RPMI7951 (cell line): ENCODE results near the gene GABRB3. TPM values are rescaled to one million over a fixed set of nuclear protein-coding genes. Genes with fewer than 3 reads are reported as not detected.
"Not testable (repeated sequence)": the region's sequence is repeated elsewhere in the genome, so short reads cannot be mapped to it uniquely, and the experiment has no call there.

ENCODE experiments used
- DNase-seq: peaks from one replicate; pipeline ENCODE4 v3.0.0-alpha.2; 2012; ENCODE audit warnings: low read depth
- total RNA-seq: library from RNA; depleted of rRNA; stranded (reverse); fragments of >200 nt; shearing (Covaris generic); gene quantifications from 2 replicates; pipeline ENCODE4 v1.2.3, GENCODE V29; 2014

The GABRB3 gene
- total RNA-seq, 1 experiment from 2014 or later = 0.12 TPM

DNA sequence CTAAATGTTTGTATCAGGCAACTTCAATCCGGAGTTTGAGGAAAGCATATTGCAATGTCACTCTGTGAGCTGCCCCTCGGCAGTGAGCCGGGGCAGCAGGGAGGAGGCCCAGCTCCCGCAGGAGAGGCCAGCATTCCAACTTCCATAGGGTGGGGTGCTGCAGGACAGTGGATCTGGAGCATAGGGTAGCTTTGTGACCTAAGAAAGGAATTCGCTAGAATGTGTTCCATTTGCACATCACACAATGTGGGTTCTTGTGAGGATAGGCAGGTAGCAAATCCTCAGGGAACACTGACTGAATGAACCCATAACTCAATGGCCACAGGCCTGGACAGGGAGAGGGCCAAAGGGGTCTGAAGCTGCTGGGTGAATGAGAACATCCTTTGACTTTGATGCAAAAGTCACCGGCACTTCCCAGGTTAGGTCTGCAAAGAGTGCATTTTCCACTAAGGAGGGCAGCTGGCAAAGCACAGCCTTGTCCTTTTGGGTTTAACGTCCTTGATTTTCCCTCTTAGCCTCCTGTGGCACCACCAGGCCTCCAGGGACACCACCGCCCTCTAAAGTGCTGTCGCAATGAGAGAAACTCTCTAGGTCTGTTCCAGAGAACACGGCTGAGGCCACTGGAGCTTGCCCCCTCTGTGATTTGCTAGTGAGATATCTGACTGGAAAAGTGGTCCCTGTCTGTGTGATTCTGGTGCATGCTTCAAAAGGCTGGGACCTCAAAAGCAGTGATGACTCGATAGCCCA is 36.2 kb downstream of the GABRB3 start:
- DNase-seq = no peak

DNA sequence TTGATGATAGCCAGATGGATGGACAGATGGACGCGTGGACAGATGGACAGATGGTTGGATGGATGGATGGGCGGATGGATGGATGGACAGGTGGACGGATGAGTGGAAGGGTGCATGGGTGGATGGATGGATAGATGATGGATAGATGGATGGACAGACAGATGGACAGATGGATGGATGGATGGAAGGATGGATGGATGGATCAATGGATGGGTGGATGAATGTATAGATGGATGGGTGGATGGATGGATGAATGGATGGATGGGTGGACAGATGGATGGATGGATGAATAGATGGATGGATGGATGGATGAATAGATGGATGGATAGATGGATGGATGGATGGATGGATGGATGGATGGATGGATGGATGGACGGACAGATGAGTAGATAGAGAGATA is 40.9 kb downstream of the GABRB3 start:
- DNase-seq = no peak

- DNase-seq = no peak
Measured at GRCh38 chr15:26729581-26729980, 43.3 kb downstream of the GABRB3 start.

GRCh38 chr15:26729030-26729429 is 43.8 kb downstream of the GABRB3 start:
- no peak for DNase-seq

GRCh38 chr15:26724381-26725150 is 48.3 kb downstream of the GABRB3 start:
- DNase-seq = no peak

- no peak for DNase-seq
Measured at GRCh38 chr15:26722621-26723160, 50.2 kb downstream of the GABRB3 start.

DNA sequence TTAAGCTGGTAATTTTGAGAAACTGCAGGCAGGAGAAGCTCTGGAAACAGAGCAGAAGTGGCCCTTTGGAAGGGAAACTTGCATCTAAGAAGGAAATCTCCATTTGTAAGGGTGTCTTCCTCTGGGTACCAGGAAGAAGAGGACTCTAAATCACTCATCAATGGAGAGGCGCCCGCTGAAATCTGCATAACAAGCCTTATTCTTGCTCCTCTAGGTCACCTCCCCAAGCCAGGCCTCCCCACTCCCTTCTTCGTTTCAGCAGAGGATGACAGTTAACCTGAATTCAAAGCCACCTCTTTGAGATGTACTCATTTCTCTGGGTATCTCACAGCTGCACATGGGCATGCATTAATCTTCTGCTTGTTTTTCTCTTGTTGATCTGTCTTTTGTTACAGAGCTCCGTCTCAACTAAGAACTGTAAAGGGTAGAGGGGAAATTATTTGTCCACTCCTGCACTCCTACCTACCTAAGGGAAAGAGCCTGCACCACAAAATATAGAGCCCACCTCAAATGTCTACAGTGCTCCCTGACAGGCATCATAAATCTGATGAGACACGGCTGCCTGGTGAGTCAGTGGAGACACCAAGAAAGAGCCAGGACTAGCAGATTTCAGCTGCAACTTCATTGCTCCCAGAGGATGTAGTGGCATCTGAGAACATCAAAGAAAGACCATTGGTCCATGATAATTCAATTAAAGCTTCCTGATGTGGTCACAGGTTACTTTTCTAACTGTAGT is 51.5 kb downstream of the GABRB3 start:
- no peak for DNase-seq

DNA sequence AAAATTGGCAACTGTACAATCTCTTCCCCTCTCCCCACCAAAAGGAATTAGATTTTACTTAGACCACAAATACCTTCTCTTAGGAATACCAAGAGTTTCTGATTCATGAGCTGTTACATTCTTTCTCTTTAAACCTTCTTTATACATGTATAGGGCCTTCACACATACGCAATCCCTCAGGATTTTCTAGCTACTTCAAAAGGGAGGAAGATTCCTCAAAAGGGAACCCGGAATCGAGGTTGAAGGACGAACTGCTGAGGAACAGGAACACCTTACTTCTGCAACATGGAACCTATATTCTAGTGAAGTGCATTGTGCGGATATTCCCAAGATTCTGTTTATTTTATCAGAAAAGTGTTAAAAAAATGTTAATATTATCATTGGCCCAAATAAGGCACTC is 52.3 kb downstream of the GABRB3 start:
- no peak for DNase-seq

GRCh38 chr15:26719866-26720265 is 53.0 kb downstream of the GABRB3 start:
- DNase-seq = not testable (repeated sequence)

DNA sequence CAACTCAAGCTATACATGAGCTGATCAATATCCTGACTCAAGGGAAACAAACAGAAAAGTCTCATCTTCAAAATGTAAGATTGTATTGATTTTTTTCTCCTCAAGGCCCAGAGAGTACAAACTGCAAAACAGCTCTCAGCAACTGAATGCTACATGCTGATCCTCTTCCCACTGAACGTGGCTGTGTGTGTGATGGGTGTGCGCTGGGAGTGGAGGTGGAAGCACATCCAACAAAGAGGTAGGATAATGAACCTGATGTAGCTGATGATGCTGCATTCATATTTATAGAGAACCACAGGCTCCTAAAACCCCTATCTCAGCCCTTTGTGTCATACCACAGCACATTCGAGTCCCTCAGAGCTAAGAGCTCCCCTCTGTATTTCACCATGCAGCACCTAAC is 56.8 kb downstream of the GABRB3 start:
- no peak for DNase-seq

- no peak for DNase-seq
Measured at GRCh38 chr15:26713498-26713897, 59.4 kb downstream of the GABRB3 start.

DNA sequence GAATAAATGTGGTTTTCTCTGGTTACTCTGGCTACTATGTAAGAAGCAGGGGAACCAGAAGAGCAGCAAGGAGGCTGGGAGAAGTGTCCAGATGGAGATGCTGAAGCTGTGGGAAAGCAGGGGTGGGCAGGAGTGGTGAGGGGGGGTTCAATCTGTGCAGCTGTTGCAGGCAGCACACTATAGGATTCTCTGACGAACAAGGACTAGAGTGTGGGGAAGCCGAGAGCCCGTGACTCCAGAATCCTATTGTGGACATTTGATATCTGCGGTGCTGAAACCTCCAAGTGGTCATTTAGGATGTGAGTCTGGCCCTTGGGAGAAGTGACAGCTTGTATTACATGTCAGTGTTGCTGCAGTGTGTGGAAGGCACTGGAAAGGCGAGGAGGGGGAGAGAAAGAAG is 60.5 kb downstream of the GABRB3 start:
- no peak for DNase-seq

DNA sequence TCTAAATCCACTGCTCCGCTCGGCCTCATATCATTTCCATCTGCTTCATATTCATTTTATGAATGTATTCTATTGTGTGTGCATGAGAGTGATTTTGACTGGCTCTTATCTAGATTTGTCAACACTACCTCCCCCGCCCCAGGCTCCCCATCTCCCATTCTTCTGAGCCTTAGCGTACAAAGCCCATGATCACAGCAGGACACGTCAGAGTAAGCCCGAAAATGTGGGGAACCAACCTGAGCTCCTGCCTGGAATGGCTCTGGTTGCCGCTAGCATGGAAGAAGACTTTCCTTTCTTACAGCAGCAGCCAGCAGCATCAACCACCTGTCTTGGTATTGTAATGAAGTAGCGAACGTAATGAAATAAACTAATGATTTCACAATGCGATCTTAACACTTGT is 61.4 kb downstream of the GABRB3 start:
- DNase-seq = no peak

DNA sequence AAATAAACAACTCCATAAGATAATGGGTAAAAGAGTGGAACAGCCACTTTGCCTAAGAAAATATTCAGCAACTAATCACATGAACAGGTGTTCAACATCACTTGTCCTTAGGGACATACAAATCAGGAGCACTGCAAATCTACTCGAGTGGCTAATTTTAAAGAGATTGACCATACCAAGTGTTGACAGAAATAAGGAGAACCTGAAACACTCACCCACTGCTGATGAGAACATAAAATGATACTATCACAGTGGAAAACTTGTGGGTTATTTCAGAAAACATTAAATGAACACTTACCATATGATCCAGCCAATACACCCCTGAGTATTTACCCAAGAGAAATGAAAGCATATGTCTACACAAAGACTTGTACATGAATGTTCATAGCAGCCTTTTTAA is 70.5 kb downstream of the GABRB3 start:
- DNase-seq = no peak

DNA sequence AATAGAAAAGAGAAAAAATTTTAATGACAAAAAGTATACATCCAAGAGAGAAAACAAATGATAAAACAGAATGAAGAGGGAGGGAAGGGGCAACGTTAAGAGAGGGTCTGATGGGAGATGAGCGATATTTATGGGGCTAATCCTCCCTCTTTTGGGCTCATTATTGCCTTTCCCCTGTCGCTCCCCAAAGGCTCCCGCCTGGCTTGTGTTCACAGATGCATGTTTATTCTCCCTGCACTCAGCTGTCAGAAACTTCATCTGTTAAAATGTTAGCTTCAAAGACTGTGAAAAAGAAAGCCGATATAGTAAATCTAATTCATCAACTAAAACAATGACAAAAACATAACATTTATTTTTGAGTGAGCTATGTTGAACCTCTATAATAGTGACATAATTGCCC is 74.3 kb downstream of the GABRB3 start:
- DNase-seq = no peak

DNA sequence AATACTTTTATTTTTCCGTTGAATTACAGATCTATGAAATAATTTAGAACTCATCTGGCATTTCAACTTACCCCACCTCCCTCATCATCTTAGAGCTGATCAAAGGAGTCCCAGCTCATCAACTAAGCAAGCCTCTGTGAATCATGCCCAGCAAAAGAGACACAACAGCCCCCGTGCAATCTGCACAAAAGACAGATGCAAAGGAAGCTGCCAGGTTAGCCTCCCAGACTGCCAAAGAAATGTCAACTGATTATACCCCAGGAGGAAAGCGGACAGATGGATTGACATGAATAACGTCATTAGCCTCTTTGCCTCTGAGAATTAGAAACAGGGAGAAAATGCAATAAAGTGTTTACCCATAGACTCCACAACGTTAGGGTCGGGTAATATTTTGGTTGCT is 75.0 kb downstream of the GABRB3 start:
- no peak for DNase-seq

GRCh38 chr15:26691249-26691648 is 81.6 kb downstream of the GABRB3 start:
- no peak for DNase-seq

DNA sequence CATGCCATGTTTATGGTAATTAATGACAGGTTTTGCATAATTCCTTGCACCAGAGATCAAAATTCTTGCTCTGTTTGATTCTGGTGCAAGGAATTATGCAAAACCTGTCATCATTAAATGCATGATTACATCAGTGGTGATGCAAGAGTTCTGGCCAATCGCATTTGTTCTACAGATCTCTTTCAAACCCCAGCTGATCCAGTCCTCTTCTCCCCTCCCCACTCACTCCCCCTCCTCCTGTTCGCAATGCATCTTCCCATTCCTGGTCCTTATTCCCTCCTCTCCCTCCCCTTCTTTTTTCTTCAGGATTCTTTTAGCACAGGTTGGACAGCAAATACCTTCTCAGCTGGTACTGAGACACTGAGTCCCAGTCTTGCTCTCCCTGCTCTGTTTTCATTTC is 82.1 kb downstream of the GABRB3 start:
- no peak for DNase-seq

DNA sequence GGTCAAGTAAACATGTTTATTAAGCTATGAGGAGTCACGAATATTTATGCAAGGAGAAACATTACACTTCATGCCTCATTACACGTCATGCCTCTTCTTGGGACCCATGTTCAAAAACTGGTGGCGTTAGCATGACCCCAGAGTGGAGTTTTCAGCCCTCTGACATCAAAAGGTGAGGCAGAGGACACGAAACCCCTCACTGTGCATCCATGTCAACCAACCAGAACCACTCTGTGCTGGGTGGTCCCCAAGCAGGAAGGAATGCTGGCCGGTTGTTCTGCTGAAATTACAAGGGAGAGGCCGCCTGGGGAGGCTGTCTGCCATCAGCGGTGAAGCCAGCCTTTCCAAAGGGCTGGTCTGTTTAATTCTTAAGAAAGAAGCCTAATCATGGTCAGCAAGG is 83.4 kb downstream of the GABRB3 start:
- no peak for DNase-seq

DNA sequence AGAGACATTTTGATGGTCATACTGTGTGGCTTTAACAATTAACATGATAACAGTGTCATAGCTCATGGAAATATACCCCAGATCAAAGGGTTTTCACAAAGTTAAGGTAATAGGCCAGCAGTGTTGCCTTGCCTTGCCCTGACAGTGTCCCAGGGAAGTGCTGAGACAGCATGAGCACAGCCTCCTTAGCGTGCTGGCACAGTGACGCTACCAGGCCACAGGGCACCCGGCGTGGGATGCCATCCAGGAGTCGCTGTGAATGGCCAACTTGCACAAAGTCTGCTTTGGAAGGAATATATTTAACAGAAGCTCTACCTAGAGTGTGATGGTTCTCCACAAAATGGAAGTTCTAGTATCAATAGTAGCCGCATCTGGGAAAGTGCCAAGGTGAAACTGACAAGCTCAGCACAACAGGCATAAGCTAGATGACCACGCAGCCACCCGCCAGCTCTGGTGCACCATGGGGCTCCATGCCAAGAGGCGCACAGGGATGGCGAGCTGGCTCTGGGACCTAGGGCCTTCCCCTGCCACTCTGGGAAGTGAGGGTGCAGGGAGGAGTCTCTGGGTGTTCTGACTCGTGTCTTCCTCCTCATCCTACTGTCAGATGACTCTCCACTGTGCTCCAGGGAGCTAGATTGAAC is 86.2 kb downstream of the GABRB3 start:
- no peak for DNase-seq

DNA sequence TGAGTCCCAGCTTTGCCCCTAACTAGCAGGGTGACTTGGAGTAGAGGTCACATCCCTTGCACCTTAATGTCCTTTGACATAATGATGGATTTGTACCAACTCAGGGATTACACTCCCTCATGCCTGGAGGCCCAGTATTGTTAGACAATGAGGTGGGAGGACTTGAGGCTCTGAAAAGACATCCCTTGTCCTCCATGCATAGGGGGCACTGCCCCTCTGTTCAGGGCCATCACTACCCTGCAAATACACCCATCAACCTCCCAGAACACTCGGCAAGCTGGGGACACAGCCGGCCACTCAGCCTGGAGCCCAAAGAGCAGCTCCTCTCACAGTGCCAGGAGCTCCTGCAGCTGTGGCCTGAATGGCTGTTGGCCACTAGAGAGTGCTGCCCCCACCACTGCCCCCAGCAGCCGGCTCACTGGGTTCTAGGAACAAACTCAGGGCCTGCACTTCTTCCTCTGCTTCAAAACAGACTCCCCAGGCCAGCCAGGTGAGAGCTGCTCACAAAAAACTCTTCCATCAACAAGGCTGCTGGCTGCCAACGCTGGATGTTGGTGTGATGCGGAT is 90.2 kb downstream of the GABRB3 start:
- no peak for DNase-seq

- DNase-seq = no peak
Measured at GRCh38 chr15:26679927-26680326, 92.9 kb downstream of the GABRB3 start.
